ENCODE measurements around the gene RAPGEF6.

DNA sequence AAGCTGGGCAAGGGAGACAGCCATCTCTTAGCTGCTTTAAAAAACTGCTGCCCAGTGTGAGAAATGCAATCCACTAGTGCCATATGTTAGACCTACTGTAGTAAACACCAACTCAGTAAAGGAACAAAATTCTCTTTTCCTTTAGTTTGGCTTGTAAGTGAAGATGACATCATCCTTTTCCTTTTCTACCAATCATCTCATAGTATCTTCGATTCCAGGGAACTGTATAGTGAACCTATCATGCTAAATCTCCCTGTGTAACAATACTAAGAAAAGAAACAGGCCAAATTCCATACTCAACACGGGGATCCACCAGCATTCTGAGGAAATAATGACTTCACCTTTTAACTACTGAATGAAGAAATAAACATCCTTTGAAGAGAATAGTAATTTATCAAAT lies 100.1 kb downstream of the RAPGEF6 start:
- TF ChIP-seq EZH2phosphoT487 (IDR thresholded peaks at IDR 0.05; ENCODE audit: low read depth) = no peak
- TF ChIP-seq, protein P1, sequence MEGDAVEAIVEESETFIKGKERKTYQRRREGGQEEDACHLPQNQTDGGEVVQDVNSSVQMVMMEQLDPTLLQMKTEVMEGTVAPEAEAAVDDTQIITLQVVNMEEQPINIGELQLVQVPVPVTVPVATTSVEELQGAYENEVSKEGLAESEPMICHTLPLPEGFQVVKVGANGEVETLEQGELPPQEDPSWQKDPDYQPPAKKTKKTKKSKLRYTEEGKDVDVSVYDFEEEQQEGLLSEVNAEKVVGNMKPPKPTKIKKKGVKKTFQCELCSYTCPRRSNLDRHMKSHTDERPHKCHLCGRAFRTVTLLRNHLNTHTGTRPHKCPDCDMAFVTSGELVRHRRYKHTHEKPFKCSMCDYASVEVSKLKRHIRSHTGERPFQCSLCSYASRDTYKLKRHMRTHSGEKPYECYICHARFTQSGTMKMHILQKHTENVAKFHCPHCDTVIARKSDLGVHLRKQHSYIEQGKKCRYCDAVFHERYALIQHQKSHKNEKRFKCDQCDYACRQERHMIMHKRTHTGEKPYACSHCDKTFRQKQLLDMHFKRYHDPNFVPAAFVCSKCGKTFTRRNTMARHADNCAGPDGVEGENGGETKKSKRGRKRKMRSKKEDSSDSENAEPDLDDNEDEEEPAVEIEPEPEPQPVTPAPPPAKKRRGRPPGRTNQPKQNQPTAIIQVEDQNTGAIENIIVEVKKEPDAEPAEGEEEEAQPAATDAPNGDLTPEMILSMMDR (IDR thresholded peaks at IDR 0.05; ENCODE audit: low read depth, low read length) = no peak
